SK-N-MC (cell line): Measurements from ENCODE around the gene WDR20.

Source experiments
- EZH2 ChIP-seq: fragments of 200-600 bp; sonication (generic); IDR thresholded peaks from one replicate; pipeline ENCODE4 v1.6.1; 2017; ENCODE audit warnings: antibody characterized with exemption
- POLR2AphosphoS5 ChIP-seq: IDR thresholded peaks from 2 replicates; pipeline ENCODE4 v1.6.1; 2012; ENCODE audit warnings: mild to moderate bottlenecking, low read depth, low read length, borderline replicate concordance

- no peak for TF ChIP-seq POLR2AphosphoS5
- no peak for TF ChIP-seq EZH2
Measured at GRCh38 chr14:102233081-102233480, 93.4 kb downstream of the WDR20 start.
